Mesendoderm (in vitro differentiated cells): Measurements from ENCODE around the gene C11orf86.
A peak's percentile ranks its signal among the peaks of the same experiment; 100 is the strongest.

Experiments
- DNase-seq: peaks from one replicate; pipeline ENCODE4 v3.0.0; 2013
- H2AK5ac ChIP-seq: 2 replicates; pipeline ENCODE4 v1.6.1; 2013; ENCODE audit warnings: low read length, inconsistent platforms
- H2BK120ac ChIP-seq: 2 replicates; pipeline ENCODE4 v1.6.1; 2013; ENCODE audit warnings: low read depth, mild to moderate bottlenecking, low read length, moderate library complexity, mixed read lengths
- H2BK15ac ChIP-seq: replicated peaks from 2 replicates; pipeline ENCODE4 v1.6.1; 2013; ENCODE audit warnings: low read depth, mild to moderate bottlenecking, moderate library complexity
- H2BK5ac ChIP-seq: 2 replicates; pipeline ENCODE4 v1.6.1; 2013; ENCODE audit warnings: low read length, inconsistent platforms
- H3K18ac ChIP-seq: 2 replicates; pipeline ENCODE4 v1.6.1; 2013; ENCODE audit warnings: mild to moderate bottlenecking, low read length, mixed read lengths
- H3K23ac ChIP-seq: one replicate; pipeline ENCODE4 v1.6.1; 2013; ENCODE audit warnings: low read length
- H3K27ac ChIP-seq: 2 replicates; pipeline ENCODE4 v1.5.1; 2013; ENCODE audit warnings: low read depth, mild to moderate bottlenecking, inconsistent platforms, low read length, moderate library complexity
- H3K27me3 ChIP-seq: 2 replicates; pipeline ENCODE4 v1.6.1; 2013; ENCODE audit warnings: low read length, control low read depth, mild to moderate bottlenecking, inconsistent platforms; ENCODE audit not compliant: insufficient read depth, poor library complexity
- H3K36me3 ChIP-seq: 2 replicates; pipeline ENCODE4 v1.6.1; 2013; ENCODE audit warnings: low read length, inconsistent platforms; ENCODE audit not compliant: control insufficient read depth, insufficient read depth
- H3K4ac ChIP-seq: one replicate; pipeline ENCODE4 v1.6.1; 2013; ENCODE audit warnings: low read depth, mild to moderate bottlenecking, low read length, moderate library complexity
- H3K4me1 ChIP-seq: 2 replicates; pipeline ENCODE4 v1.6.1; 2013; ENCODE audit warnings: low read depth, low read length, inconsistent platforms; ENCODE audit not compliant: control insufficient read depth
- H3K4me2 ChIP-seq: 2 replicates; pipeline ENCODE4 v1.6.1; 2013; ENCODE audit warnings: low read length
- H3K4me3 ChIP-seq: 2 replicates; pipeline ENCODE4 v1.5.1; 2013; ENCODE audit warnings: mild to moderate bottlenecking, low read length
- H3K56ac ChIP-seq: one replicate; pipeline ENCODE4 v1.6.1; 2013; ENCODE audit warnings: low read length
- H3K79me1 ChIP-seq: 2 replicates; pipeline ENCODE4 v1.6.1; 2013; ENCODE audit warnings: low read length, inconsistent platforms
- H3K79me2 ChIP-seq: 2 replicates; pipeline ENCODE4 v1.6.1; 2013; ENCODE audit warnings: mild to moderate bottlenecking, low read length; ENCODE audit not compliant: control insufficient read depth, insufficient read depth
- H3K9ac ChIP-seq: 2 replicates; pipeline ENCODE4 v1.6.1; 2013; ENCODE audit warnings: low read length, inconsistent platforms
- H4K5ac ChIP-seq: one replicate; pipeline ENCODE4 v1.6.1; 2013; ENCODE audit warnings: low read length
- H4K8ac ChIP-seq: one replicate; pipeline ENCODE4 v1.6.1; 2013; ENCODE audit warnings: low read depth, mild to moderate bottlenecking, control low read depth, low read length, moderate library complexity
- WGBS: extraction: QIAGEN DNeasy Blood & Tissue Kit; methylation state at CpG from one replicate; pipeline ENCODE4 v1.1.7; 2013; ENCODE audit warnings: low lambda C conversion rate, missing lambda C conversion rate; ENCODE audit not compliant: insufficient coverage; ENCODE audit errors: extremely low coverage; 5-methylcytosine and 5-hydroxymethylcytosine counted together

C11orf86 gene

DNA sequence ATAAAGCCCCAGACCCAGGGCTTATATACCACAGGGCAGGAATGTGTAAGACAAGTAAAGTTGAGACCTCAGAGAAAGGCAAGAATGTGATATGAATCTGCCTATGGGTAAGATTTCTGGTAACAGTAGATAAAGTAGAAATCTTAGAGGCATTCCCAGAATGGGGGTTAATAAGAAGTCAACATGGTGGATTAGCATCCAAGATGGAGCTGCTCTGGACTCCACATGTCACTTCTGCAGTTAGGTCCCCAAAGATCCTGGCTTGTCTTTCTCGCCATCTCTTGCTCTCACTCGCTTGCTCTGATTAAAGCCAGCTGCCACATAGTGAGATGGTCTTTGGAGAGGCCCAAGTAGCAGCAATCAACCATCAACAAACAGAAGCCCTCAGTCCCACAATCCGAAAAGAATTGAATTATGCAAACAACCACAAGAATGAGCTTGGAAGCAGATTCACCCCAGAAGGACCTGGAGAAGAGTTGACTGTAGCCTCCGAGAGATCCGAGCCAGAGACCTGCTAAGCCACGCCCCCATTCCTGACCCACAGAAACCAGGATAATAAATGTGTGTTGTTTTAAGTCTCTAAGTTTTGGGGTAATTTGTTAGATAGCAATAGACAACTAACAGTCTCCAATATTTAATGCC, 5.4 kb upstream of the C11orf86 start:
- Histone ChIP-seq H3K18ac (no peak overlapping the region), H4K8ac (no peak overlapping the region), H3K4me1 (no peaks in the 10 kb centered on the region), H3K9ac (no peak overlapping the region), H3K4me3 (no peak overlapping the region), H2AK5ac (no peak overlapping the region), H3K23ac (no peak overlapping the region), H2BK15ac (no peak overlapping the region), H2BK120ac (no peak overlapping the region), H3K79me2 (no peaks in the 10 kb centered on the region), H3K36me3 (no peaks in the 10 kb centered on the region), H3K27me3 (no peaks in the 10 kb centered on the region), H4K5ac (no peak overlapping the region), H3K4me2 (no peak overlapping the region), H3K27ac (no peak overlapping the region), H2BK5ac (no peak overlapping the region), H3K4ac (no peak overlapping the region), H3K79me1 (no peaks in the 10 kb centered on the region), H3K56ac (no peak overlapping the region)
- peak; percentile 28 for DNase-seq
- no CpG with 5 or more reads among the region's 6 CpGs for WGBS

DNA sequence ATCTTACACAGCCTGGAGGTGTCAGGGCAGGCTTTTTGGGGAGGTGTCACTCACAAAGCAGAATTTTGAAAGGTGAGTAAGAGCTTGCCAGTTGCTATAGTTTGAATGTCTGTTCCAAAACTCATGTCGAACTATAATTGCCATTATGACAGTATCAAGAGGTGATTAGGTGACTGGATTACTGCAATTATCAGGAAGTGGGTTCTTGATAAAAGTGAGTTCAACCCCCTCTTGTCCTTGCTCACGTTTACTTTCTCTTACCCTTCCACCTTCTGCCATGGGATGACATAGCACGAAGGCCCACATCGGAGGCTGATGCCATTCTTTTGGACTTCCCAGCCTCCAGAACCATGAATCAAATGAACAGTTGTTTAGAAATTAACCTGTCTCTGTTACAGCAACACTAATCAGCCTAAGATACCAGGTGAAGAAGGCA, 4.7 kb upstream of the C11orf86 start:
- Histone ChIP-seq H3K4ac (no peak overlapping the region), H2BK5ac (no peak overlapping the region), H3K27me3 (no peaks in the 10 kb centered on the region), H3K56ac (no peak overlapping the region), H2AK5ac (no peak overlapping the region), H3K27ac (no peak overlapping the region), H2BK15ac (no peak overlapping the region), H3K79me1 (no peaks in the 10 kb centered on the region), H3K23ac (no peak overlapping the region), H3K4me1 (no peaks in the 10 kb centered on the region), H3K18ac (no peak overlapping the region), H4K5ac (no peak overlapping the region), H3K4me2 (no peak overlapping the region), H3K36me3 (no peaks in the 10 kb centered on the region), H2BK120ac (no peak overlapping the region), H3K79me2 (no peaks in the 10 kb centered on the region), H4K8ac (no peak overlapping the region), H3K4me3 (no peak overlapping the region), H3K9ac (no peak overlapping the region)
- WGBS = no CpG with 5 or more reads among the region's 4 CpGs
- DNase-seq = no peak

DNA sequence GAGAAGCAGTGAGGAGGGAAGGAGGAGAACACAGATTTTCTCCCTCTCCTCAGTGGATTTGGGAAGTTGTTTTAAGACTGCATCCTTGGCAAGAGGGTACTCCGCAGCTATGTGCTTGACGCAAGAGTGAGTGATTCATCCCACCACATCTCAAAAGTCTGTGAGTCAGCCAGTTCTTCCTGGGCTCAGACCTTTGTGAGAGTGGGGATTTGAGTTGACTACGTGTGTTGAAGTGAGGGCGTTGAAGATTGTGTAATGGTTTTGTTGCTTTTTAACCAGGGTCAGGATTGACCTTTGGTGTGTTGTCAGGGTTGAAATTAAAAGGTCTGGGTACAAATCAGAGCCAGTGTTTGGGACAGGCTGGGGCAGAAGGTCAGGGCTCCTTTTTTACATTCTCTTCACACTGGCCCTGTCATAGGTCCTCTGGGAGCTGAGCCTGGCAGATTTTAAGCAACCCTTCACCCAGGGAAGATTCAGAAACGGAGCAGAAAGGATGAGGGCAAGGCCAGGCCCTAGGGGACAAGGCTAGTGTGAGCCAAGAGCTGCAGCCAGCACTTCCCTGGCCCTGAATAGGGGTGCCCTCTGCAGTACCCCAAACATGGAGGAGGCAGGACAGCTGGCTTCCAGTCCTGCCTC, 4.2 kb upstream of the C11orf86 start:
- DNase-seq = peak; percentile 23
- WGBS = 100% methylated on average over 1 of the region's 5 CpGs
- Histone ChIP-seq H4K5ac (no peak overlapping the region), H4K8ac (no peak overlapping the region), H2BK15ac (no peak overlapping the region), H3K4me3 (no peak overlapping the region), H3K79me1 (no peaks in the 10 kb centered on the region), H3K18ac (no peak overlapping the region), H3K56ac (no peak overlapping the region), H3K27me3 (no peaks in the 10 kb centered on the region), H2BK5ac (no peak overlapping the region), H3K36me3 (no peaks in the 10 kb centered on the region), H3K4ac (no peak overlapping the region), H3K9ac (no peak overlapping the region), H3K23ac (no peak overlapping the region), H2AK5ac (no peak overlapping the region), H2BK120ac (no peak overlapping the region), H3K79me2 (no peaks in the 10 kb centered on the region), H3K27ac (no peak overlapping the region), H3K4me1 (no peaks in the 10 kb centered on the region), H3K4me2 (no peak overlapping the region)

DNA sequence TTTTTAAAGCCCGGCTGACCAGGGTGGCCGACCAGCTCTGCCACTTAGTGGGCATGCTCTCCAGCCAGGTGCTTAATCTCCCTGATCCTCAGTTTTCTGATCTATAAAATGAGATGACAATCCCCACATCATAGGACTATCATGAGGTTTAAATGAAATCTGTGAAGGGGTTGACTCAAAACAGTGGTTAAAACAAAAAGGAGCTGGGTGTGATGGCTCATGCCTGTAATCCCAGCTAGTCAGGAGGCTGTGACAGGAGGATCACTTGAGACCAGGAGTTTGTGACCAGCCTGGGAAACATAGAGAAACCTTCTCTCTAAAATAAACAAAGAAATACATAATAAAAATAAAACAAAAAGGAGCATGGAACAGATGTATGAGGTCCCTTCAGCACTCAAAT, 3.6 kb upstream of the C11orf86 start:
- H2BK15ac ChIP-seq = no peak overlapping the region
- H3K4me2 ChIP-seq = no peak overlapping the region
- H3K79me1 ChIP-seq = no peaks in the 10 kb centered on the region
- no peak overlapping the region for H3K18ac ChIP-seq
- no peak overlapping the region for H2AK5ac ChIP-seq
- no CpG with 5 or more reads among the region's 2 CpGs for WGBS
- no peaks in the 10 kb centered on the region for H3K4me1 ChIP-seq
- H3K9ac ChIP-seq = no peak overlapping the region
- no peak for DNase-seq
- H3K56ac ChIP-seq = no peak overlapping the region
- no peak overlapping the region for H3K23ac ChIP-seq
- no peaks in the 10 kb centered on the region for H3K27me3 ChIP-seq
- H4K8ac ChIP-seq = no peak overlapping the region
- no peak overlapping the region for H3K4ac ChIP-seq
- H4K5ac ChIP-seq = no peak overlapping the region
- no peak overlapping the region for H2BK120ac ChIP-seq
- no peak overlapping the region for H2BK5ac ChIP-seq
- no peaks in the 10 kb centered on the region for H3K79me2 ChIP-seq
- H3K4me3 ChIP-seq = no peak overlapping the region
- no peak overlapping the region for H3K27ac ChIP-seq
- no peaks in the 10 kb centered on the region for H3K36me3 ChIP-seq

DNA sequence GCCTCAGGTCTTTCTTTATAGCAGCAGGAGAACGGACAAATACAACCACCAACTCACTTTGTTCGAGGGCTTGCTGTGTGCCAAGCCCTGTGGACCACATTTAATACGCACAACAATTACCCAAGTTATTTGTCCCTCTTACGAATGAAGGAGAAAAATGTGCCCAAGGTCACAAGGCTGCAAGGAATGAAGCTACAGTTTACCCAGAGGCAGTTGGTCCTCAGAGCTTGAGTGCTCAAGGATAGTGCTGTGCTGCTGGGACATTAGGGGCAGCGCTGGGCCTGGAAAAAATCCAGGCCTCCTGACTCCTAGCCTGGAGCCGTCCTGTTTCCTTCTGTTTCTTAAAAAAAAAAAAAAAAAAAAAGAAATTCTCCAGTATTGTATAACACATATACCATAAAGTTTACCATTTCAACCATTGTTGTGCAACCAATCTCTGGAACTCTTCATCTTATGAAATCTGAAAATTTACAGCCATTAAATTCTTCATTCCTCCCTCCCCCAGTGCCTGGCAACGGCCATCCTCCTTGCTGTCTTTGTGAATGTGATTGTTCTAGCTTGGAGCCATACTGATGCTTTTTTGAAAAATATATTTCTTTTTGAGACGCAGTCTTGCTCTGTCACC, 1.0 kb upstream of the C11orf86 start:
- peak; percentile 16 for DNase-seq
- no peak overlapping the region for H3K18ac ChIP-seq
- H3K27ac ChIP-seq = no peak overlapping the region
- no peak overlapping the region for H2AK5ac ChIP-seq
- no peak overlapping the region for H3K4me2 ChIP-seq
- no peaks in the 10 kb centered on the region for H3K79me2 ChIP-seq
- H3K4ac ChIP-seq = no peak overlapping the region
- no peaks in the 10 kb centered on the region for H3K4me1 ChIP-seq
- H3K4me3 ChIP-seq = no peak overlapping the region
- no peaks in the 10 kb centered on the region for H3K27me3 ChIP-seq
- H3K56ac ChIP-seq = no peak overlapping the region
- no peak overlapping the region for H2BK120ac ChIP-seq
- H4K8ac ChIP-seq = no peak overlapping the region
- H4K5ac ChIP-seq = no peak overlapping the region
- WGBS = no CpG with 5 or more reads among the region's 8 CpGs
- no peaks in the 10 kb centered on the region for H3K79me1 ChIP-seq
- no peak overlapping the region for H3K23ac ChIP-seq
- H2BK15ac ChIP-seq = no peak overlapping the region
- H3K9ac ChIP-seq = no peak overlapping the region
- no peaks in the 10 kb centered on the region for H3K36me3 ChIP-seq
- H2BK5ac ChIP-seq = no peak overlapping the region
